Measurements from ENCODE around the gene BMPER. TPM values are rescaled to one million over a fixed set of nuclear protein-coding genes. Genes with fewer than 3 reads are reported as not detected.

The BMPER gene
- total RNA-seq, 4 donors from 2014 or later, result 3.1 to 6.1 (median 3.9) TPM

DNA sequence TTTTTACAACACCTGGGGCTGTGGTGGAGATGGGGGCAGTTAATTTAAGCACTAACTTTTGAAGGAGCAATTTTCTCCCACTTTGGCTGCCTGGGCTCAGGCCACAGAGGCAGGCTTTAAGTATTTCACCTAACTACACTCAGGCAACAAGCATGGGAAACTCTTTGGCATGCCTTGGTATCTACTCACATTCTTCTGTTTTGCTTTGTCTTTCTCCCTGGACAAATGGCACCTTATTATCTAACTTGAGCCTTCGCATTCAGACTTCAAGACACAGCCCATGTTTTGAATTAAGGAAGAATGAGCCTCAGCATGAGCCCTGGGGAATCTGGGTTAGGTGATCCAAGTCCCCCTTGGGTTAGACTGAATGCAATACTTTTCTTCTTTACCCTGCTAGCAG is 31.8 kb upstream of the BMPER start:
- TF ChIP-seq, protein P1, sequence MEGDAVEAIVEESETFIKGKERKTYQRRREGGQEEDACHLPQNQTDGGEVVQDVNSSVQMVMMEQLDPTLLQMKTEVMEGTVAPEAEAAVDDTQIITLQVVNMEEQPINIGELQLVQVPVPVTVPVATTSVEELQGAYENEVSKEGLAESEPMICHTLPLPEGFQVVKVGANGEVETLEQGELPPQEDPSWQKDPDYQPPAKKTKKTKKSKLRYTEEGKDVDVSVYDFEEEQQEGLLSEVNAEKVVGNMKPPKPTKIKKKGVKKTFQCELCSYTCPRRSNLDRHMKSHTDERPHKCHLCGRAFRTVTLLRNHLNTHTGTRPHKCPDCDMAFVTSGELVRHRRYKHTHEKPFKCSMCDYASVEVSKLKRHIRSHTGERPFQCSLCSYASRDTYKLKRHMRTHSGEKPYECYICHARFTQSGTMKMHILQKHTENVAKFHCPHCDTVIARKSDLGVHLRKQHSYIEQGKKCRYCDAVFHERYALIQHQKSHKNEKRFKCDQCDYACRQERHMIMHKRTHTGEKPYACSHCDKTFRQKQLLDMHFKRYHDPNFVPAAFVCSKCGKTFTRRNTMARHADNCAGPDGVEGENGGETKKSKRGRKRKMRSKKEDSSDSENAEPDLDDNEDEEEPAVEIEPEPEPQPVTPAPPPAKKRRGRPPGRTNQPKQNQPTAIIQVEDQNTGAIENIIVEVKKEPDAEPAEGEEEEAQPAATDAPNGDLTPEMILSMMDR (IDR thresholded peaks at IDR 0.05; ENCODE audit: low read depth), result no peak

DNA sequence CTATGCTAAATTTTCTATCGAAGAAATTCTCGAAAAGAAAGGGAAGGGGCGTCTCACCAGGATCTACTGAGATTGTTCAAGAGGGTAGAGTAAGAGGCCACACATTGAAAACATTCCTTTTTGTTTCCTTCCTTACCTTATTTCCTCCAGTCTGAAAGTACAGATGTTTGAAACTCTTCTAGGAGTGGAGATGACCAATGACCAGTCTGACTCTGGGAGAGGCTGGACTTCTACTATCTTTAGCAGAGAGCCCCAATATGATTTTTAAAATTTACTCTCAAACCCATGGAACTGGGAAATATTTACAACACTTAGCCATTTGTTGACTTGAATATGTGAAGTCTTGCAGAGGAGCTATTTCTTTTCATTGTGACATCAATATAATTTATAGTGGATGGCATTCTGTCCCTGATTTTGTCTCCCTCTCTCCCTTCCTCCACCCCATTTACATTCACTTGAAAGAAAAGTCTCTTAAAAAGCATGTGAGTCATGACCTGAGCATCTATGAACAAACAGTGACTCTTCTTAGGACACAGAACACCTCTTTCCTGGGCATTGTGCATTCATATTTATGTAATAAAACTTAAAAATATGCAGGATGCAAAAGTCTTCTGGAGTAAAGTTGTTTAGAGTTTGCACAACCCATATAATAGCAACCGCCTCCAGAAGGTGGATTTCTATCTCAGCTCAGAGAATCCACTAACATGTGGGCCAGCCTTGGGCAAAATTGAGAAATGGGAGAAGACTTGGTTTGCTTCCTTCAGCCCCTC is 31.2 kb upstream of the BMPER start:
- TF ChIP-seq, protein P1 (IDR thresholded peaks at IDR 0.05; ENCODE audit: low read depth), result no peak

DNA sequence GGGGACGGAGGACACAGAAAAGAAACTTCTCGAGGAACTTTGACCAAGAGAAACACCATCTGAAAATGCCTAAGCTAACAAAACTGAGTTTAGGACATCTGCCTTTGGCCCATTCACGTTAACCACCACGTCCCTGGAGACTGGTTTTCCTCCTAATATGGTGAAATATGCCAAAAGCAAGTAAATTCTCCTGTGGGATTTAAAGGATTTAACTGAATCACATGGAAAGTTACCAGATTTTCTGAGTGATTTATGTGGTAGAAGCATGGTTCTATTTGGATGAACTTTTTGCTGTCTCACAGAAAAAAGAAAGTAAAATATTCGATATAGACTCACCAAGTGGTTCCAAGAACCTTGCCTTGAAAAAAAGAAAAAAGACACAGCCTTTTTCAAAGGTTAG is 30.4 kb upstream of the BMPER start:
- TF ChIP-seq, protein P1 (IDR thresholded peaks at IDR 0.05; ENCODE audit: low read depth), result no peak

DNA sequence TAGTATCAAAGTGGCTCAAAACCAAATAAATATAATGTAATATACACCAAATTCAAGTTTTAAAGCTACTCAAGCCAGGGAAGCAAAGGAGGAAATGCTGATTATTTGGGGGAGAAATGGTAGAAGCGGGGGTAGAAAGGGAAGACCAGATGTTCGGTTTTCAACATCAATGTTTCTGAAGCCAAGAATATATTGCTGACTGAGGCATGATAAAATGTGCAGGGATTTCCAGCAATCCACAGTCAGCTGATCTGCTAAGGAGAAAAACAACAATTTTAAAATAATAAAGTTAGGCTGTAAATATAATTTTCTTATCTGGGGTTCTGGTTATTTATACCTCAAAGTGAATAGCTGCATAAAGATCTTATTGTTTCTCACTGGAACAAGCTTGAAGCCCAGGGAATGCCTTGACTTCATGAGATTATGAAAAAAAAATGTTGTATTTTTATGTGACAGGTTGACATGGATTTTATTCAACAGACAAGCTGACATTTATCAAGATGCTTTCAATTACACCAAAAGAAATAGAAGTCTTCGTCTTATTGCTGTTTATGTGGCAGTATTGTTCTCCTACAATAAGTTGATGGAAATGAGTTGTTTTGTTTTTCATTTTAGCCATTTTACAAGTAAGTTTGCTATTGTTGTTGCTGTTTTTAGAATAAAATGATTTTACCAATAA is 28.6 kb upstream of the BMPER start:
- TF ChIP-seq, protein P1 (IDR thresholded peaks at IDR 0.05; ENCODE audit: low read depth), result no peak

DNA sequence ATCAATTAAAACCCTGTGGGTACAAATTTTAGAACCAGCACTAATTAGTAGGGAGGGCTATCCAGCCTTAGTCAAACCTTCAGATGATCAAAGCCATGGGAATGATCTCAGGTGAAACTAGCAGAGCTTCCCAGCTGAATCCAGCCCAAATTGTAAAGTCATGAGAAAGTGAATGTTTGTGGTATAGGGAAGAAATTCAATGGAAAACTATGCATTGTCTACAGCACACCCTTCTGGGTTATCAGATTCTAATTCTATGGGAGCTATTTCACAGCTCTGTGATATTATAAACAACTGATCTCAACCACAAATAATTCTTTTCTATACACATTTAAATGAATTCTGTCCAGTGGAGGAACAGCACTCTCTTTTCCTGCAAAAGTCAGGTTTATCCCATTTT is 24.6 kb upstream of the BMPER start:
- TF ChIP-seq, protein P1 (IDR thresholded peaks at IDR 0.05; ENCODE audit: low read depth), result no peak

DNA sequence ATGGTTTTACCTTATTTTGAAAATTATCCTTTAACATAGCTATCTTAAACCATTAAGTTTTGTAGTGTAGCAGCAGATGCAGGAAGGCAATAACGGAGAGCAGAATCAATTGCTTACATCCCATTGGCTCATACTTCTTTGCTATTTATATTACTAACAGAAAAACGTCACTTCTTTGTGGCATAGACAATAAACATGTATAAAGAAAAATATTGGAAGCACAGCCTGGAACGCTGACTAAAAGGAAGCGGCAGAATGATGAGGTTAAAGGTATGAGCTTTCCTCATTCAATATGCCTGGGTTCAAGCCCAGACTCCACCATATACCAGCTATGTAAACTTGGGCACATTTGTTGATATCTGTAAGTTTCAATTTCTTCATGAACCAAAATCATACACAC is 24.0 kb upstream of the BMPER start:
- TF ChIP-seq, protein P1 (IDR thresholded peaks at IDR 0.05; ENCODE audit: low read depth), result no peak

DNA sequence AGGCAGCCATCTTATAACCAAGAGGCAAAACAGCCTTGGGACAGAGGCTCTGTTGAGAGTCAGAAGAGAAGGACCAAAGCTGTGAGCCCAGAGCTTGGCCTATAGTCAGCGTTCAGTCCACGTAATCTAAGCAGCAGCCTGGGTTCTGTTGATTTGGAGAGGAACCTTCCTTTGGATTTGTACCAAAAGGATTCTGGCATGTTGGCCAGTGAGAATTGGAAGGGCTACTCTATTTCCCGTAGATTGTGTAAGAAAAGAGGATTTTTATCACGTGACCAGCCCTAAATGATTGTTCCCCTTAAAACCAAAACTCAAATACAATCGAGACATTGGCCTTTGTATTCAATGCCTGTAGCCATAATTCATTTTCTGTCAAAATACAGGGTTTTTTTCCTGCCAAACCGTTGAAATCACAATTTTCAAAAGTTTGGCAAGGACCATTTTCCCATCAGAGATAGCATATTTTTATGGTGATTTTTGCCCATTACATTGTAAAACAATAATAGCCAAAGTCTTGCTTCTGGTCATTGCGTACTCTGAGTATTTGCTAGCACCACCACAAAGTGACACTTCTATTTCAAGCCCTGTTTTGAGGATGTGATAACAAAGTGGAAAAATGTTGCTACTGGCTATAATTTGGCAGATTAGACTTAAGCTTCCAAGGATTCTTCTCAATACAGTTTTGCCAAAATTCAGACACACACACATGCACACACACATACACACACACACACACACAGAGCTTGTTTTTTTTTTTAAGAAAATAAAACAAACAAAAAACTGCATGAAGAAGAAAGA is 23.1 kb upstream of the BMPER start:
- TF ChIP-seq, protein P1 (IDR thresholded peaks at IDR 0.05; ENCODE audit: low read depth), result no peak

Measured in subcutaneous adipose tissue (tissue), 4 donors.